Duodenal mucosa (tissue), 2 donors: ENCODE results near the gene MAN1C1.

Experiments
- H3K27ac ChIP-seq: one replicate; pipeline ENCODE4 v1.7.0; 2013; ENCODE audit warnings: low read depth, low read length
- H3K27me3 ChIP-seq, 2 donors: one replicate each; pipeline ENCODE4 v1.7.0; 2013; ENCODE audit warnings: low read length in 2 of 2, control low read depth in 1 of 2; ENCODE audit not compliant: insufficient read depth in 2 of 2, control insufficient read depth in 1 of 2
- H3K36me3 ChIP-seq, 2 donors: one replicate each; pipeline ENCODE4 v1.7.0; 2013; ENCODE audit warnings: low read length in 2 of 2, control low read depth in 1 of 2; ENCODE audit not compliant: insufficient read depth in 2 of 2, control insufficient read depth in 1 of 2
- H3K4me1 ChIP-seq, 2 donors: one replicate each; pipeline ENCODE4 v1.7.0; 2013; ENCODE audit warnings: low read length in 2 of 2, control low read depth in 1 of 2; ENCODE audit not compliant: insufficient read depth in 2 of 2, control insufficient read depth in 1 of 2
- H3K4me3 ChIP-seq, 2 donors: one replicate each; pipeline ENCODE4 v1.7.0; 2013; ENCODE audit warnings: low read length in 2 of 2, low read depth in 1 of 2
- H3K9ac ChIP-seq, 2 donors: one replicate each; pipeline ENCODE4 v1.7.0; 2013; ENCODE audit warnings: low read length in 2 of 2, low read depth in 1 of 2
- H3K9me3 ChIP-seq, 2 donors: one replicate each; pipeline ENCODE4 v1.7.0; 2013; ENCODE audit warnings: low read length in 2 of 2, control low read depth in 1 of 2; ENCODE audit not compliant: control insufficient read depth in 1 of 2

Gene MAN1C1

GRCh38 chr1:25572708-25573590 is 43.6 kb upstream of the MAN1C1 start:
- Histone ChIP-seq H3K4me3 (peak overlapping the region in 1 of 2 donors; percentile 1), H3K27me3 (no peaks in the 10 kb centered on the region), H3K9ac (no peak overlapping the region), H3K4me1 (peaks cover 18% of the 10 kb centered on the region in 2 donors), H3K9me3 (no peaks in the 10 kb centered on the region), H3K36me3 (no peaks in the 10 kb centered on the region), H3K27ac (no peak overlapping the region)

GRCh38 chr1:25573591-25573930 is 43.0 kb upstream of the MAN1C1 start:
- Histone ChIP-seq H3K9ac (no peak overlapping the region), H3K27me3 (no peaks in the 10 kb centered on the region), H3K4me3 (peak overlapping the region in 1 of 2 donors; percentile 1), H3K9me3 (no peaks in the 10 kb centered on the region), H3K4me1 (peaks cover 13 to 18% of the 10 kb centered on the region in 2 donors), H3K27ac (no peak overlapping the region), H3K36me3 (no peaks in the 10 kb centered on the region)

GRCh38 chr1:25573961-25574360 is 42.6 kb upstream of the MAN1C1 start:
- no peak overlapping the region for H3K27ac ChIP-seq

GRCh38 chr1:25575191-25575590 is 41.4 kb upstream of the MAN1C1 start:
- Histone ChIP-seq H3K4me1 (peaks cover 13 to 14% of the 10 kb centered on the region in 2 donors), H3K27ac (no peak overlapping the region), H3K9ac (no peak overlapping the region), H3K27me3 (no peaks in the 10 kb centered on the region), H3K36me3 (no peaks in the 10 kb centered on the region), H3K9me3 (no peaks in the 10 kb centered on the region), H3K4me3 (no peak overlapping the region)

More at GRCh38 chr1:25573961-25574360, 42.6 kb upstream of the MAN1C1 start:
- Histone ChIP-seq H3K4me3 (no peak overlapping the region), H3K9ac (no peak overlapping the region), H3K4me1 (peaks cover 13 to 18% of the 10 kb centered on the region in 2 donors), H3K27me3 (no peaks in the 10 kb centered on the region), H3K9me3 (no peaks in the 10 kb centered on the region), H3K36me3 (no peaks in the 10 kb centered on the region)

GRCh38 chr1:25576459-25577133 is 40.0 kb upstream of the MAN1C1 start:
- H3K27ac ChIP-seq, result no peak overlapping the region
- H3K9me3 ChIP-seq, result no peaks in the 10 kb centered on the region
- H3K27me3 ChIP-seq, result no peaks in the 10 kb centered on the region
- no peak overlapping the region for H3K9ac ChIP-seq
- H3K4me3 ChIP-seq, result no peak overlapping the region
- peaks cover 13 to 14% of the 10 kb centered on the region in 2 donors for H3K4me1 ChIP-seq
- no peaks in the 10 kb centered on the region for H3K36me3 ChIP-seq

- no peak overlapping the region for H3K27ac ChIP-seq
- no peaks in the 10 kb centered on the region for H3K36me3 ChIP-seq
- no peaks in the 10 kb centered on the region for H3K9me3 ChIP-seq
- H3K9ac ChIP-seq, result no peak overlapping the region
- no peaks in the 10 kb centered on the region for H3K27me3 ChIP-seq
- peaks cover 13 to 14% of the 10 kb centered on the region in 2 donors for H3K4me1 ChIP-seq
- H3K4me3 ChIP-seq, result no peak overlapping the region
Measured at GRCh38 chr1:25577134-25577920, 39.3 kb upstream of the MAN1C1 start.

- Histone ChIP-seq H3K27ac (no peak overlapping the region), H3K36me3 (no peaks in the 10 kb centered on the region), H3K4me1 (no peaks in the 10 kb centered on the region), H3K9ac (no peak overlapping the region), H3K27me3 (no peaks in the 10 kb centered on the region), H3K4me3 (no peak overlapping the region), H3K9me3 (no peaks in the 10 kb centered on the region)
Measured at GRCh38 chr1:25579292-25580252, 37.0 kb upstream of the MAN1C1 start.

- Histone ChIP-seq H3K36me3 (no peaks in the 10 kb centered on the region), H3K27me3 (no peaks in the 10 kb centered on the region), H3K4me1 (no peaks in the 10 kb centered on the region), H3K27ac (no peak overlapping the region), H3K4me3 (no peak overlapping the region), H3K9me3 (no peaks in the 10 kb centered on the region), H3K9ac (no peak overlapping the region)
Measured at GRCh38 chr1:25580927-25581326, 35.7 kb upstream of the MAN1C1 start.

GRCh38 chr1:25581764-25582163 is 34.8 kb upstream of the MAN1C1 start:
- no peaks in the 10 kb centered on the region for H3K27me3 ChIP-seq
- no peak overlapping the region for H3K4me3 ChIP-seq
- no peak overlapping the region for H3K27ac ChIP-seq
- H3K9ac ChIP-seq, result no peak overlapping the region
- H3K4me1 ChIP-seq, result no peaks in the 10 kb centered on the region
- no peaks in the 10 kb centered on the region for H3K36me3 ChIP-seq
- H3K9me3 ChIP-seq, result no peaks in the 10 kb centered on the region
